Testis (tissue), 5 donors: ENCODE measurements around the gene APOBEC3H. TPM values are rescaled to one million over a fixed set of nuclear protein-coding genes. Genes with fewer than 3 reads are reported as not detected.
"Not testable (repeated sequence)": the region's sequence is repeated elsewhere in the genome, so short reads cannot be mapped to it uniquely, and the experiment has no call there.

Experiments
- DNase-seq: peaks from one replicate; pipeline ENCODE4 v3.0.0-alpha.2; 2019
- H3K27ac ChIP-seq, 2 donors: fragments of 200-600 bp; sonication (generic); one replicate each; pipeline ENCODE4 v1.5.1; 2019
- H3K27me3 ChIP-seq: fragments of 200-600 bp; sonication (generic); one replicate; pipeline ENCODE4 v1.5.1; 2019
- H3K36me3 ChIP-seq: fragments of 200-600 bp; sonication (generic); one replicate; pipeline ENCODE4 v1.5.1; 2017; ENCODE audit warnings: low read depth; ENCODE audit errors: missing control alignments
- H3K4me1 ChIP-seq: fragments of 200-600 bp; sonication (generic); one replicate; pipeline ENCODE4 v1.5.1; 2019
- H3K4me3 ChIP-seq, 2 donors: fragments of 200-600 bp; sonication (generic); one replicate each; pipeline ENCODE4 v1.5.1; 2017 to 2019
- H3K9me3 ChIP-seq: fragments of 200-600 bp; sonication (generic); one replicate; pipeline ENCODE4 v1.5.1; 2017
- POLR2A ChIP-seq: fragments of 450-650 bp; IDR thresholded peaks from one replicate; pipeline ENCODE4 v1.6.1; 2017; ENCODE audit warnings: antibody characterized with exemption, mild to moderate bottlenecking, moderate library complexity
- WGBS, 2 donors: methylation state at CpG; one replicate each; pipeline ENCODE4 v1.1.5; 2018; 5-methylcytosine and 5-hydroxymethylcytosine counted together
- intact Hi-C: fragments of 100-400 bp; cut with DNase I; formaldehyde crosslinking; loops from one replicate; pipeline ENCODE4 v1.15.1; 2023; ENCODE audit warnings: low total_unique reads
- long read RNA-seq, 2 donors: transcript quantifications; one replicate each; lab custom pipeline, GENCODE V29; 2026
- polyA plus RNA-seq: library from polyadenylated mRNA; stranded (reverse); fragments of 350-450 nt; fragmentation: Illumina TruSeq; extraction: RNeasy Lipid Tissue Mini Kit (QIAGEN cat#74804); gene quantifications from one replicate; pipeline ENCODE4 v1.2.3, GENCODE V29; 2014; ENCODE audit warnings: low read depth, low replicate concordance; ENCODE audit not compliant: insufficient read depth
- total RNA-seq, 2 donors: library from RNA; depleted of rRNA; stranded (reverse); fragments of >200 nt; gene quantifications; one replicate each; pipeline ENCODE4 v1.2.3, GENCODE V29; 2016
- TF ChIP-seq, protein P1 (sequence below), 3 experiments: fragments of 450-650 bp in 2 of 3; fragments of 200-600 bp in 1 of 3; sonication (generic) in 1 of 3; IDR thresholded peaks; one replicate each; pipeline ENCODE4 v1.5.1; 2016 to 2019; ENCODE audit warnings: antibody characterized with exemption in 3 of 3, mild to moderate bottlenecking in 2 of 3, moderate library complexity in 1 of 3

The APOBEC3H gene
- total RNA-seq (1 to 10 TPM; 3.5 to 5.2 TPM), polyA plus RNA-seq (3.6 TPM)
- long read RNA-seq, donor 1: 0 reads
- long read RNA-seq, donor 2: 0 reads

DNA sequence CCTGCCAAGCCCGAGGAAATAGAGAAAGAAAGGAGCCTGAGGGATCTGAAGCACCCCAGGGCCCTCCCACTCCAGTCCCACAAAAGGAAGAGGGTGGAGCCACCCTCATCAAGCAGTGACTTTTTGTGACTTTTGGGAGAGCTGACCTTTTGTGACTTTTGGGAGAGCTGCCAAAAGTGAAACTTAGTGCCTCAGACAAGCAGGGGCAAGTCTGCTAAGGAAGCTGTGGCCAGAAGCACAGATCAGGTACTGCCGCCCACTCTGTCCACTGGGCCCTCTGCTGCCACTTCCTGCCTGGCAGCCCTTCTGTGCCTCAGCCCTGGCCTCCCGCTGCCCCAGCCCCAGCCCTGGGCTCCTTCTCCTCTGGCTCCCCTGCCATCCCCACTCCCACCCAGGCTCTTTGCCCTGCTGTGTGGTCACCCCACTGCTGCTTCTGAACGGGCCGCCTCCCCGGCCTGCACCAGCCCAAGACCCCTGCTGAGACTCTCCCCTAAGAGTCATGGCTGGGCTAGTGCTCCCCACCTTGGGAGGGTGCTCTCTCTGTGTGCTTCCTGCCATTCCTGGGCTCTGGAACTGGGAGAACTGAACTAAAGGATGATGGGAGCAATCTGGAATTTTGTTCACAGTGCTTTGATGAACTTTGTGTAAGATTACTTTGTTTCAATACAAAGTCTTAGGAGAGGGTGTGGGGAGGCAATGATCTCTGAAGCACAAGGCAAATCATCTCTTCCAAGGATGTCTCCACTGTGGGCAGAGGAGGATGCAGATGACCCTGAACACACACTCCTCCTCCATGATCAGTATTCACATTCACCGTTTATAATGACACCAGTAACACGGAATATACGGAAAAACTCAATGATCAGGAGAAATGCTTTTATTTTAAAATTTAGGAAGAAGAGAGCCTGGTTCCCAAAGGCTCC lies at the start of gene APOBEC3H:
Gene APOBEC3H, plus strand, starts transcription at position 147 of the 923 bp plus-strand sequence. CDS start 3,035 bp downstream, outside the sequence.
- no peaks in the 10 kb centered on the region for H3K36me3 ChIP-seq
- intact Hi-C loops: no loop called here
- 58 to 68% methylated on average over 9 of the region's 9 CpGs for WGBS, 2 donors
- DNase-seq: peak; percentile 57
- TF ChIP-seq, protein P1, sequence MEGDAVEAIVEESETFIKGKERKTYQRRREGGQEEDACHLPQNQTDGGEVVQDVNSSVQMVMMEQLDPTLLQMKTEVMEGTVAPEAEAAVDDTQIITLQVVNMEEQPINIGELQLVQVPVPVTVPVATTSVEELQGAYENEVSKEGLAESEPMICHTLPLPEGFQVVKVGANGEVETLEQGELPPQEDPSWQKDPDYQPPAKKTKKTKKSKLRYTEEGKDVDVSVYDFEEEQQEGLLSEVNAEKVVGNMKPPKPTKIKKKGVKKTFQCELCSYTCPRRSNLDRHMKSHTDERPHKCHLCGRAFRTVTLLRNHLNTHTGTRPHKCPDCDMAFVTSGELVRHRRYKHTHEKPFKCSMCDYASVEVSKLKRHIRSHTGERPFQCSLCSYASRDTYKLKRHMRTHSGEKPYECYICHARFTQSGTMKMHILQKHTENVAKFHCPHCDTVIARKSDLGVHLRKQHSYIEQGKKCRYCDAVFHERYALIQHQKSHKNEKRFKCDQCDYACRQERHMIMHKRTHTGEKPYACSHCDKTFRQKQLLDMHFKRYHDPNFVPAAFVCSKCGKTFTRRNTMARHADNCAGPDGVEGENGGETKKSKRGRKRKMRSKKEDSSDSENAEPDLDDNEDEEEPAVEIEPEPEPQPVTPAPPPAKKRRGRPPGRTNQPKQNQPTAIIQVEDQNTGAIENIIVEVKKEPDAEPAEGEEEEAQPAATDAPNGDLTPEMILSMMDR (IDR thresholded peaks at IDR 0.05): no peak
- no peak for TF ChIP-seq POLR2A
- no peaks in the 10 kb centered on the region for H3K9me3 ChIP-seq
- no peaks in the 10 kb centered on the region for H3K27me3 ChIP-seq
- no peak within 1 kb of the TSS for H3K4me3 ChIP-seq
- H3K27ac ChIP-seq: peak within 1 kb of the TSS; percentile 55 to 69
- peaks cover 34% of the 10 kb centered on the region for H3K4me1 ChIP-seq

DNA sequence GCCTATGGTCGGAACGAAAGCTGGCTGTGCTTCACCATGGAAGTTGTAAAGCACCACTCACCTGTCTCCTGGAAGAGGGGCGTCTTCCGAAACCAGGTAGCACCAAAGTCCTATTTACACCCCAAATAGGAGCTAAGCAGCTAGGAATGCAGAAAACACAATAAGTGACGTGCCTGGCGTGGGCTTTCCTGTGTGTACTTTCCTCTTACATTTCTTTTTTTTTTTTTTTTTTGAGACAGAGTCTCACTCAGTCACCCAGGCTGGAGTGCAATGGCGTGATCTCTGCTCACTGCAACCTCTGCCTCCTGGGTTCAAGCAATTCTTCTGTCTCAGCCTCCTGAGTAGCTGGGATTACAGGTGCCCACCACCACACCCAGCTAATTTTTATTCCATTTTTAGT lies 47.6 kb upstream of the APOBEC3H start:
- H3K27me3 ChIP-seq, DNase-seq, H3K4me3 ChIP-seq, H3K9me3 ChIP-seq, intact Hi-C loops, H3K27ac ChIP-seq, H3K36me3 ChIP-seq: not testable (repeated sequence)
- 93 to 94% methylated on average over 7 of the region's 7 CpGs for WGBS, 2 donors
- peaks cover 16% of the 10 kb centered on the region for H3K4me1 ChIP-seq

DNA sequence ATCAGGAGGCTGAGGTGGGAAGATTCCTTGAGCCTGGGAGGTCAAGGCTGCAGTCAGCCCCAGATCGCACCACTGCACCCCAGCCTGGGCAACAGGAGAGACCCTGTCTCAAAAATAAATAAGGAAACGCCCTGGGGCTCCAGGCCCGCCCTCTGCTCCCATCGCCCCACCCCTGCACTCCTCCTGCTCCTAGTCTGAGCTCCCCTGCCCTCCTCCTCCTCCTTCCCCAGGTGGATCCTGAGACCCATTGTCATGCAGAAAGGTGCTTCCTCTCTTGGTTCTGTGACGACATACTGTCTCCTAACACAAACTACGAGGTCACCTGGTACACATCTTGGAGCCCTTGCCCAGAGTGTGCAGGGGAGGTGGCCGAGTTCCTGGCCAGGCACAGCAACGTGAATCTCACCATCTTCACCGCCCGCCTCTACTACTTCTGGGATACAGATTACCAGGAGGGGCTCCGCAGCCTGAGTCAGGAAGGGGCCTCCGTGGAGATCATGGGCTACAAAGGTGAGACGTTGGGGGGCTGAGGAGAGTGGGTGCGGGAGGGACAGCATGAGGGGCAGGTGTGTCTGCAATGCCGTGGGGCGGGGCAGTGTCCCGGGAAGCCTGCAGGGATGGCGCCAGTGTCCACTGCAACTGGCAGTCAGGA lies 45.1 kb upstream of the APOBEC3H start:
- H3K4me3 ChIP-seq, DNase-seq, intact Hi-C loops, H3K36me3 ChIP-seq, H3K9me3 ChIP-seq, H3K27me3 ChIP-seq, H3K27ac ChIP-seq: not testable (repeated sequence)
- H3K4me1 ChIP-seq: peaks cover 11% of the 10 kb centered on the region
- WGBS, 2 donors: 87 to 91% methylated on average over 11 to 18 of the region's 18 CpGs

DNA sequence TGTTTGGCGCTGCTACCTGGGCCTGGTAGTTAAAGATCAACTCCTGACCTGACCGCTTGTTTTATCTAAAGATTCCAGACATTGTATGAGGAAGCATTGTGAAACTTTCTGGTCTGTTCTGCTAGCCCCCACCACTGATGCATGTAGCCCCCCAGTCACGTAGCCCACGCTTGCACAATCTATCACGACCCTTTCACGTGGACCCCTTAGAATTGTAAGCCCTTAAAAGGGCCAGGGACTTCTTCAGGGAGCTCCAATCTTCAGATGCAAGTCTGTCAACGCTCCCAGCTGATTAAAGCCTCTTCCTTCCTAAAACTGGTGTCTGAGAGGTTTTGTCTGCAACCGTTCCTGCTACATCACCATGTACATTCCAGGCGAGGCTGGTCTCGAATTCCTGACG lies 41.4 kb upstream of the APOBEC3H start:
- TF ChIP-seq, protein P1 (IDR thresholded peaks at IDR 0.05): no peak
- no peak for TF ChIP-seq POLR2A
- no peak overlapping the region for H3K27ac ChIP-seq
- intact Hi-C loops: no loop called here
- no peak overlapping the region for H3K4me3 ChIP-seq
- no peaks in the 10 kb centered on the region for H3K4me1 ChIP-seq
- no peaks in the 10 kb centered on the region for H3K9me3 ChIP-seq
- no peaks in the 10 kb centered on the region for H3K27me3 ChIP-seq
- no peaks in the 10 kb centered on the region for H3K36me3 ChIP-seq
- WGBS, 2 donors: 90 to 97% methylated on average over 11 of the region's 11 CpGs
- DNase-seq: no peak

DNA sequence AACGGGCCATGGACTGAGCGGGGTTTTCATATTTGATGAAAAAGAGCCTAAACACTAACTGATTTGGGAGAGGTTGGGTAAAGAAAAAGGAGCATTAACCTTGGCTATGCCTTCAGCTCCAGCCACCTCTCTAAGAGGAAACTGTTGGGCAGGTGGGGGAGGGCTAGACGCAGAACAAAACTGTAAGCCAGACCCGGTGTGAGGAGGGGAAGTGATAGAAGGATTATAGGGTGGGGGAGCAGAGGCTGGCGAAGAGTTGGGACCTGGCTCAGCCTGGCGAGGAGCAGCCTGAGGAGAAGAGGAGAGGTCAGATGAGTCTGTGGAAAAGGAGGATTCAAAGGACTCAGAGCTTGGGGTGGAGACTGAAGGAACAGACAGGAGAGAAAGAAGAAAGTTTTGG lies 35.8 kb upstream of the APOBEC3H start:
- DNase-seq, intact Hi-C loops, H3K4me3 ChIP-seq, H3K27me3 ChIP-seq, H3K4me1 ChIP-seq, H3K36me3 ChIP-seq, H3K9me3 ChIP-seq, H3K27ac ChIP-seq: not testable (repeated sequence)
- WGBS, 2 donors: 77 to 80% methylated on average over 6 of the region's 6 CpGs

DNA sequence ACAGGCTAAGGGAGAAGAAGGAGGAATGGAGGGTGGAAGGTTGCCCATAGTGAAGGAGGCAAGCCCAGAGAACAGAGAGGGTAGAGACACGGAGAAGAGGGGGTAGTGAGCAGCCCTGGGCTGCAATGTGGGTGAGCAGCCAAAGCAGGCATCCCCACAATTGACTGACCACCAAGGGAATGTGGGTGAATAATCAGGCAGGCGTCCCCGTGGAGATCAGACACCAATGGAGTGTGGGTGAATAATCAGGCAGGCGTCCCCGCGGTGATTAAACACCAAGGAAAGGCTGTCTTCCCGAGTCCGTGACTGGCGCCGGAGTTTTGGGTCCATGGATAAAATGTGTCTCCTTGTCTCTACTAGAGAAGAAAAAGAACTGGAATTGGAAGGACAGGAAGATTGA lies 35.1 kb upstream of the APOBEC3H start:
- H3K9me3 ChIP-seq, intact Hi-C loops, H3K4me1 ChIP-seq, H3K36me3 ChIP-seq, H3K4me3 ChIP-seq, H3K27ac ChIP-seq, H3K27me3 ChIP-seq, DNase-seq: not testable (repeated sequence)
- 92 to 94% methylated on average over 10 of the region's 10 CpGs for WGBS, 2 donors

DNA sequence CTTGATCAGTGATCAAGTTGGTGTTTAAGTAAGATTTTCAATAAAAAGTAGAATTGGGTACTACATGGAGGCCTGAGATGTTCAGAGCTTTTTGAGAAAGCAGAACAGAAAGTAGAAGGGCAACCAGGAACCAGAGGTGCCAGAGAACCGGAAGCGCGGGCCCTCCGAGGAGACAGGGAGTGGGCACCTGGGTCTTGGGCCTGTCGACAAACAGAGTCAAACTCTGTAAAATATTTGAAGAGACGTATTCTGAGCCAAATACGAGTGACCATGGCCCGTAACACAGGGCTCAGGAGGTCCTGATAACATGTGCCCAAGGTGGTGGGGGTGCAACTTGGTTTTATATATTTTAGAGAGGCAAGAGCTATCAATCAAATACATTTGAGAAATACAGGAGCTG lies 33.1 kb upstream of the APOBEC3H start:
- WGBS, 2 donors: 97% methylated on average over 8 of the region's 8 CpGs
- intact Hi-C loops, H3K4me3 ChIP-seq, DNase-seq, H3K9me3 ChIP-seq, H3K27me3 ChIP-seq, H3K36me3 ChIP-seq, H3K4me1 ChIP-seq, H3K27ac ChIP-seq: not testable (repeated sequence)

DNA sequence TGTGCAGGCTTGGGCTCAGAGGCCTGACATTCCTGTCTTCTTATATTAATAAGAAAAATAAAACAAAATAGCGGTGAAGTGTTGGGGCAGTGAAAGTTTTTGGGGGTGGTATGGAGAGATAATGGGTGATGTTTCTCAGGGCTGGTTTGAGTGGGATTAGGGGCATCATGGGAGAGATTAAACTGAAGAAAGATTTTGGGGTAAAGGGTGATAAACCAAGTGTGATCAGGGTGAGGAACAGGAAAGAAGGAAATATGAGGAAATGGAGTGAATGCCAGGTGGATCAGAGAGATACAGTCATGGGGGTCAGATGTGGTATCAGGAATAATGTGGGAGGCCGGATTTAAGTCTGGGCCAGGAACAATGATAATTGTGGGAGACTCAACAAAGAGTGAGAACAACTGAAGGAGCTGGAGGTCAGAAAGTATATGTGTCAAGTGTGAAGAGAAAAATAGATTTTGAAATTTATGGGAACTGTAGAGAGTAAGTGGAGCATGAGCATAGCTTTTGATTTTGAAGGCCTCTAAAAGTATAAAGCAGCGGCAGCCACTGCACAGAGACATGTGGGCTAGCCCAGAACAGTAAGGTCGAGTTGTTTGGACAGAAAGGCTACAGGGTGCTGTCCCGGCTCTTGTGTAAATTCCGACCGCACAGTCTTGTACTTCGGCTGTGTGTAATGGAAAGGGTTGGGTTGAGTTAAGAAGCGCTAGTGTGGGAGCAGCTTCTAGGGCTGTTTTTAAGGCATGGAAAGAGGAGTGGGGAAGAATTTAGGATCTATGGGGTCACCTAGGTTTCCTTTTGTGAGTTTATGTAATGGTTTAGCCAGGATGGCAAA lies 30.4 kb upstream of the APOBEC3H start:
- H3K36me3 ChIP-seq, H3K27ac ChIP-seq, intact Hi-C loops, H3K4me3 ChIP-seq, H3K9me3 ChIP-seq, H3K4me1 ChIP-seq, H3K27me3 ChIP-seq, DNase-seq: not testable (repeated sequence)
- WGBS, 2 donors: 88 to 96% methylated on average over 9 of the region's 9 CpGs
